H1 (cell line): ENCODE results near the gene NR1H2. TPM values are rescaled to one million over a fixed set of nuclear protein-coding genes. Genes with fewer than 3 reads are reported as not detected.
"Not testable (repeated sequence)": the region's sequence is repeated elsewhere in the genome, so short reads cannot be mapped to it uniquely, and the experiment has no call there.

ENCODE experiments used
- CTCF ChIA-PET: fragments of 300-600 bp; sonication (Branson Sonifier 250); formaldehyde crosslinking; loops from one replicate; lab custom pipeline; 2021; ENCODE audit not compliant: partially characterized antibody; lab: Charles Lee
- POLR2A ChIA-PET: fragments of 300-600 bp; sonication (Branson Sonifier 250); formaldehyde crosslinking; loops from one replicate; lab custom pipeline; 2021; ENCODE audit warnings: inconsistent platforms; ENCODE audit not compliant: partially characterized antibody; lab: Charles Lee
- DNase-seq, 2 experiments: peaks; one replicate each; pipeline versions ENCODE4 v3.0.0 to v3.0.0-alpha.2; 2010 to 2022; ENCODE audit warnings: low spot score in 2 of 2, low read depth in 1 of 2, mixed read lengths in 1 of 2
- FAIRE-seq: peaks from 2 replicates; lab custom pipeline; 2011; peaks lifted over from hg19 to GRCh38; lab: Jason Lieb, UNC
- H2AFZ ChIP-seq: 2 replicates; pipeline ENCODE4 v1.8.1; 2012; ENCODE audit warnings: low read length, inconsistent platforms
- H2AK5ac ChIP-seq: 2 replicates; pipeline ENCODE4 v1.6.1; 2013; ENCODE audit warnings: low read depth, low read length
- H2BK120ac ChIP-seq: replicated peaks from 2 replicates; pipeline ENCODE3; 2013; ENCODE audit warnings: low read depth, low read length, inconsistent platforms
- H2BK12ac ChIP-seq: 2 replicates; pipeline ENCODE4 v1.6.1; 2013; ENCODE audit warnings: low read depth, low read length
- H2BK15ac ChIP-seq: 2 replicates; pipeline ENCODE4 v1.6.1; 2013; ENCODE audit warnings: low read length
- H2BK20ac ChIP-seq: 2 replicates; pipeline ENCODE4 v1.6.1; 2013; ENCODE audit warnings: low read length
- H2BK5ac ChIP-seq: 2 replicates; pipeline ENCODE4 v1.6.1; 2013; ENCODE audit warnings: low read depth, low read length
- H3K14ac ChIP-seq: 2 replicates; pipeline ENCODE4 v1.6.1; 2013; ENCODE audit warnings: inconsistent platforms; ENCODE audit not compliant: insufficient read length
- H3K18ac ChIP-seq: 2 replicates; pipeline ENCODE4 v1.6.1; 2013; ENCODE audit warnings: low read length; ENCODE audit errors: extremely low read depth
- H3K23ac ChIP-seq: 2 replicates; pipeline ENCODE4 v1.6.1; 2013; ENCODE audit warnings: inconsistent platforms; ENCODE audit not compliant: insufficient read length
- H3K23me2 ChIP-seq: 2 replicates; pipeline ENCODE4 v1.6.1; 2013; ENCODE audit warnings: low read depth, low read length
- H3K27ac ChIP-seq: 2 replicates; pipeline ENCODE4 v1.6.1; 2011; ENCODE audit warnings: low read depth, low read length, inconsistent platforms
- H3K27me3 ChIP-seq, 4 experiments: replicated peaks in 1 of 4; 1 replicate in 1 of 4; 2 replicates in 3 of 4; pipeline versions ENCODE4 v1.6.1 to v1.8.1; 2011 to 2013; ENCODE audit warnings: low read length in 3 of 4, mild to moderate bottlenecking in 3 of 4, inconsistent platforms in 2 of 4, mixed read lengths in 2 of 4, moderate library complexity in 1 of 4; ENCODE audit not compliant: control insufficient read depth in 3 of 4, insufficient read depth in 3 of 4; ENCODE audit errors: extremely low read depth in 1 of 4
- H3K36me3 ChIP-seq, 4 experiments: 2 replicates each; pipeline versions ENCODE4 v1.6.1 to v1.8.1; 2011 to 2013; ENCODE audit warnings: mild to moderate bottlenecking in 4 of 4, low read length in 3 of 4, moderate library complexity in 2 of 4, control low read depth in 1 of 4, inconsistent platforms in 1 of 4; ENCODE audit not compliant: insufficient read depth in 4 of 4, control insufficient read depth in 2 of 4
- H3K4ac ChIP-seq: replicated peaks from 2 replicates; pipeline ENCODE3; 2013; ENCODE audit warnings: low read length, low read depth, mixed read lengths, inconsistent platforms; ENCODE audit not compliant: insufficient read length
- H3K4me1 ChIP-seq, 4 experiments: replicated peaks in 1 of 4; 1 replicate in 1 of 4; 2 replicates in 3 of 4; pipeline versions ENCODE4 v1.6.1 to v1.8.1; 2011 to 2013; ENCODE audit warnings: low read length in 3 of 4, inconsistent platforms in 2 of 4, mixed read lengths in 1 of 4; ENCODE audit not compliant: insufficient read depth in 4 of 4, control insufficient read depth in 3 of 4
- H3K4me2 ChIP-seq, 2 experiments: 2 replicates each; pipeline versions ENCODE4 v1.6.1 to v1.8.1; 2011 to 2013; ENCODE audit warnings: low read depth in 2 of 2, low read length in 2 of 2, control low read depth in 1 of 2, inconsistent platforms in 1 of 2, mild to moderate bottlenecking in 1 of 2; ENCODE audit not compliant: insufficient read depth in 1 of 2
- H3K4me3 ChIP-seq, 4 experiments: fragments of 200-600, 300-600 bp in 1 of 4; sonication (generic), shearing (Covaris generic), sonication (Bioruptor Twin) in 1 of 4; 2 replicates each; pipeline versions ENCODE4 v1.5.1 to v1.8.1; 2011 to 2016; ENCODE audit warnings: low read length in 4 of 4, low read depth in 3 of 4, control low read depth in 2 of 4, inconsistent platforms in 2 of 4, mild to moderate bottlenecking in 2 of 4, mixed read lengths in 1 of 4, moderate library complexity in 1 of 4; ENCODE audit not compliant: insufficient read depth in 2 of 4; ENCODE audit errors: extremely low read depth in 1 of 4
- H3K56ac ChIP-seq: replicated peaks from 2 replicates; pipeline ENCODE3; 2013; ENCODE audit warnings: low read depth, mild to moderate bottlenecking, mixed read lengths, low read length, inconsistent platforms; ENCODE audit not compliant: insufficient read length
- H3K79me1 ChIP-seq: 2 replicates; pipeline ENCODE4 v1.6.1; 2013; ENCODE audit warnings: low read depth, low read length, control low read depth
- H3K79me2 ChIP-seq, 2 experiments: 2 replicates each; pipeline versions ENCODE4 v1.6.1 to v1.8.1; 2012 to 2013; ENCODE audit warnings: low read length in 2 of 2, mild to moderate bottlenecking in 2 of 2, inconsistent platforms in 1 of 2; ENCODE audit not compliant: insufficient read depth in 2 of 2, control insufficient read depth in 1 of 2
- H3K9ac ChIP-seq, 4 experiments: replicated peaks in 1 of 4; 1 replicate in 1 of 4; 2 replicates in 3 of 4; pipeline versions ENCODE4 v1.6.1 to v1.8.1; 2011 to 2013; ENCODE audit warnings: low read depth in 3 of 4, low read length in 3 of 4, control low read depth in 2 of 4, mild to moderate bottlenecking in 2 of 4, moderate library complexity in 2 of 4, inconsistent platforms in 1 of 4; ENCODE audit errors: extremely low read depth in 1 of 4
- H3K9me3 ChIP-seq, 2 experiments: 2 replicates each; pipeline versions ENCODE4 v1.6.1 to v1.8.1; 2012 to 2013; ENCODE audit warnings: mild to moderate bottlenecking in 2 of 2, moderate library complexity in 2 of 2, control low read depth in 1 of 2, inconsistent platforms in 1 of 2, low read depth in 1 of 2, low read length in 1 of 2, mixed read lengths in 1 of 2; ENCODE audit not compliant: insufficient read depth in 2 of 2
- H4K20me1 ChIP-seq, 2 experiments: replicated peaks in 1 of 2; 2 replicates each; pipeline versions ENCODE3 to v1.8.1; 2011 to 2013; ENCODE audit warnings: inconsistent platforms in 2 of 2, low read length in 2 of 2, mild to moderate bottlenecking in 1 of 2; ENCODE audit not compliant: insufficient read depth in 2 of 2, control insufficient read depth in 1 of 2
- H4K5ac ChIP-seq: 2 replicates; pipeline ENCODE4 v1.6.1; 2013; ENCODE audit warnings: low read length, low read depth, mixed read lengths, inconsistent platforms; ENCODE audit not compliant: insufficient read length
- H4K8ac ChIP-seq: 2 replicates; pipeline ENCODE4 v1.8.0; 2013; ENCODE audit warnings: mild to moderate bottlenecking, moderate library complexity, low read length, inconsistent platforms; ENCODE audit not compliant: insufficient read depth; ENCODE audit errors: extremely low read depth
- H4K91ac ChIP-seq: replicated peaks from 2 replicates; pipeline ENCODE3; 2013; ENCODE audit warnings: low read length, mixed read lengths, inconsistent platforms; ENCODE audit not compliant: insufficient read length
- WGBS, 2 experiments: shearing (Covaris generic) in 1 of 2; methylation state at CpG; one replicate each; pipeline versions ENCODE4 v1.1.6 to v1.1.7; 2013 to 2015; ENCODE audit warnings: low lambda C conversion rate in 2 of 2, mixed read lengths in 2 of 2, inconsistent platforms in 1 of 2, low coverage in 1 of 2, missing lambda C conversion rate in 1 of 2; ENCODE audit not compliant: insufficient replicate concordance in 2 of 2, insufficient coverage in 1 of 2, insufficient read length in 1 of 2; ENCODE audit errors: extremely low coverage in 1 of 2, missing lambda C conversion rate in 1 of 2; 5-methylcytosine and 5-hydroxymethylcytosine counted together
- polyA plus RNA-seq, 7 experiments: library from polyadenylated mRNA; depleted of rRNA in 3 of 7; stranded (reverse) in 5 of 7; unstranded in 2 of 7; fragments of >200 nt in 5 of 7; fragments of 200-250 nt in 2 of 7; gene quantifications; 1 replicate in 5 of 7; 2 replicates in 1 of 7; 4 replicates in 1 of 7; pipeline versions ENCODE4 v1.2.1 to v1.2.3, GENCODE V29; 2011 to 2013; ENCODE audit warnings: missing spikeins in 2 of 7, mixed read lengths in 2 of 7
- total RNA-seq: library from RNA; stranded (reverse); fragmentation: NEBNext Ultra II Directional; extraction: Animal tissue kit (Norgen Biotek cat#: 25700); gene quantifications from 2 replicates; pipeline ENCODE4 v1.2.1, GENCODE V29; 2021

Gene NR1H2
- total and polyA plus RNA-seq, 2 of the 8 experiments (the other 6 are each of a cell fraction or from before 2014, with no cell fraction given) = 40.3 to 47.5 TPM

- H4K20me1 ChIP-seq, H3K79me2 ChIP-seq, H3K4me1 ChIP-seq, H2BK15ac ChIP-seq, H3K23ac ChIP-seq, H3K36me3 ChIP-seq, H2AK5ac ChIP-seq, H2AFZ ChIP-seq, H4K8ac ChIP-seq, H2BK12ac ChIP-seq, H4K5ac ChIP-seq, H3K4ac ChIP-seq, H3K23me2 ChIP-seq, H2BK5ac ChIP-seq, H3K79me1 ChIP-seq, H3K27me3 ChIP-seq, H3K4me2 ChIP-seq, H3K18ac ChIP-seq, H2BK20ac ChIP-seq, H4K91ac ChIP-seq, H3K4me3 ChIP-seq, H3K9me3 ChIP-seq, FAIRE-seq, DNase-seq, H3K9ac ChIP-seq, H3K56ac ChIP-seq, H3K27ac ChIP-seq, H2BK120ac ChIP-seq, H3K14ac ChIP-seq: not testable (repeated sequence)
- POLR2A ChIA-PET = interaction anchor here (0.7 kb wide), 1 partner anchor 355 kb away, joined by 3 read pairs; no protein-coding TSS in a partner anchor
- CTCF ChIA-PET = interaction anchor here (1.8 kb wide), 1 partner anchor 10 kb away, joined by 6 read pairs; no protein-coding TSS in a partner anchor
- WGBS, 2 experiments = 81% methylated on average over 8 of the region's 8 CpGs; no CpG with 5 or more reads in 1 of the 2 experiments
These were observed 29.1 kb upstream of the NR1H2 start for GRCh38 chr19:50347089-50347581.
